NT2/D1 (cell line): Measurements from ENCODE around the gene UGT1A10.

Experiments used
- DNase-seq: peaks from one replicate; pipeline ENCODE4 v3.0.0-alpha.2; 2011; ENCODE audit warnings: low read depth, low spot score
- H3K27me3 ChIP-seq: 2 replicates; pipeline ENCODE4 v1.6.0; 2011; ENCODE audit warnings: mild to moderate bottlenecking; ENCODE audit not compliant: insufficient read length, insufficient read depth
- H3K36me3 ChIP-seq: 2 replicates; pipeline ENCODE4 v1.6.1; 2011; ENCODE audit warnings: mild to moderate bottlenecking, low read length, mixed read lengths; ENCODE audit not compliant: insufficient read depth, insufficient read length
- H3K4me1 ChIP-seq: 2 replicates; pipeline ENCODE4 v1.5.1; 2011; ENCODE audit not compliant: insufficient read depth, insufficient read length
- H3K4me3 ChIP-seq: 2 replicates; pipeline ENCODE4 v1.5.1; 2011; ENCODE audit warnings: low read depth; ENCODE audit not compliant: insufficient read length
- H3K9ac ChIP-seq: 2 replicates; pipeline ENCODE4 v1.6.0; 2011; ENCODE audit warnings: low read depth; ENCODE audit not compliant: insufficient read length
- H3K9me3 ChIP-seq: 2 replicates; pipeline ENCODE4 v1.5.1; 2011; ENCODE audit warnings: mild to moderate bottlenecking, low read length; ENCODE audit not compliant: insufficient read depth
- SUZ12 ChIP-seq: IDR thresholded peaks from 2 replicates; pipeline ENCODE4 v1.6.1; 2011; ENCODE audit not compliant: insufficient read length, insufficient read depth; ENCODE audit errors: extremely low read depth
- YY1 ChIP-seq: IDR thresholded peaks from 2 replicates; pipeline ENCODE4 v1.6.1; 2011; ENCODE audit not compliant: insufficient read length, insufficient read depth
- ZNF274 ChIP-seq: IDR thresholded peaks from 2 replicates; pipeline ENCODE4 v1.6.1; 2011; ENCODE audit warnings: mild to moderate bottlenecking, low read depth, low read length

The UGT1A10 gene

DNA sequence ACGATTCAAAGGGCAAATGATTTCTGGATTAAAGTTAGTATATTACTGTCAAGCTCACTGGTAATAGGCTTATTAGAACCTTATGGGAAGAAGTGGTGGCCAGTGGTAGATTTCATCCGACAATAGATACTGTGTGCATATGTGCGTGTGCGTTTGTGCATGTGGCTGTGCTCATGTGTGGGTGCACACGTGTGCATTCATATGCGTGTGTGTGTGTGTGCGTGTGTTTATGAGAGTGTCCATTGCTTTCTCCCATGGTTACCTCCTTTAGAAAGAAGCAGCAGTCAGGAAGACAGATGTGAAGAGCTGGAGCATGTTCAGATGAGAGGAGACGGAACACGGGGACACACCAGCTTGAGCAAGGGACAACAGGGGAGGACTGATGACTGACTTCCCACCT lies 133.0 kb downstream of the UGT1A10 start:
- DNase-seq, result no peak
- H3K9me3 ChIP-seq, result no peaks in the 10 kb centered on the region
- TF ChIP-seq SUZ12, result no peak
- no peak for TF ChIP-seq YY1
- no peak for TF ChIP-seq ZNF274
- H3K27me3 ChIP-seq, result no peaks in the 10 kb centered on the region
- H3K4me1 ChIP-seq, result no peaks in the 10 kb centered on the region
- H3K4me3 ChIP-seq, result no peak overlapping the region
- no peaks in the 10 kb centered on the region for H3K36me3 ChIP-seq
- no peak overlapping the region for H3K9ac ChIP-seq

DNA sequence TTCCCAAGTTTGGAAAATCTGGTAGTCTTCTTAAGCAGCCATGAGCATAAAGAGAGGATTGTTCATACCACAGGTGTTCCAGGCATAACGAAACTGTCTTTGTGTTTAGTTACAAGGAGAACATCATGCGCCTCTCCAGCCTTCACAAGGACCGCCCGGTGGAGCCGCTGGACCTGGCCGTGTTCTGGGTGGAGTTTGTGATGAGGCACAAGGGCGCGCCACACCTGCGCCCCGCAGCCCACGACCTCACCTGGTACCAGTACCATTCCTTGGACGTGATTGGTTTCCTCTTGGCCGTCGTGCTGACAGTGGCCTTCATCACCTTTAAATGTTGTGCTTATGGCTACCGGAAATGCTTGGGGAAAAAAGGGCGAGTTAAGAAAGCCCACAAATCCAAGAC lies 135.9 kb downstream of the UGT1A10 start:
- Histone ChIP-seq H3K4me1 (no peaks in the 10 kb centered on the region), H3K9me3 (peaks cover 16% of the 10 kb centered on the region; the same call in 1 of the 2 replicates), H3K4me3 (no peak overlapping the region), H3K36me3 (no peaks in the 10 kb centered on the region), H3K27me3 (no peaks in the 10 kb centered on the region), H3K9ac (no peak overlapping the region)
- DNase-seq, result no peak
- TF ChIP-seq ZNF274 (no peak), SUZ12 (no peak)

DNA sequence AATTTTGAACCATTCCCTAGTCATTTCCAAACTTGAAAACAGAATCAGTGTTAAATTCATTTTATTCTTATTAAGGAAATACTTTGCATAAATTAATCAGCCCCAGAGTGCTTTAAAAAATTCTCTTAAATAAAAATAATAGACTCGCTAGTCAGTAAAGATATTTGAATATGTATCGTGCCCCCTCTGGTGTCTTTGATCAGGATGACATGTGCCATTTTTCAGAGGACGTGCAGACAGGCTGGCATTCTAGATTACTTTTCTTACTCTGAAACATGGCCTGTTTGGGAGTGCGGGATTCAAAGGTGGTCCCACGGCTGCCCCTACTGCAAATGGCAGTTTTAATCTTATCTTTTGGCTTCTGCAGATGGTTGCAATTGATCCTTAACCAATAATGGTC lies 136.3 kb downstream of the UGT1A10 start:
- Histone ChIP-seq H3K9ac (no peak overlapping the region), H3K4me3 (no peak overlapping the region), H3K4me1 (no peaks in the 10 kb centered on the region), H3K36me3 (no peaks in the 10 kb centered on the region), H3K9me3 (peaks cover 16% of the 10 kb centered on the region; the same call in 1 of the 2 replicates), H3K27me3 (no peaks in the 10 kb centered on the region)
- TF ChIP-seq ZNF274 (no peak), SUZ12 (no peak), YY1 (no peak)
- DNase-seq, result no peak

DNA sequence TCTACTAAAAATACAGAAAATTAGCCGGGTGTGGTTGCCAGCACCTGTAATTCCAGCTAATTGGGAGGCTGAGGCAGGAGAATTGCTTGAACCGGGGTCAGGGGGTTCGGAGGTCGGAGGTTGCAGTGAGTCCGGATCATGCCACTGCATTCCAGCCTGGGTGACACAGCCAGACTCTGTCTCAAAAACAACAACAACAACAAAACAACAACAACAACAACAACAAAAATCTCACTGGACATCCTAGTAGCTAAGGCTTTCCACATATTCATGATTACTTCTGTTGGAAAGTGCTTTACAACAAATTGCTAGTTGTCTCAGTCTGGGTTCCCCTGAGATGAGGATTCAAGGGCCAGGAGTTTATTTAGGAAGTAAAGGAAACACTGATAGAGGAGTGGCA lies 137.6 kb downstream of the UGT1A10 start:
- Histone ChIP-seq H3K27me3 (no peaks in the 10 kb centered on the region), H3K9me3 (peaks cover 16% of the 10 kb centered on the region; the same call in 1 of the 2 replicates), H3K4me1 (no peaks in the 10 kb centered on the region), H3K9ac (no peak overlapping the region), H3K36me3 (no peaks in the 10 kb centered on the region), H3K4me3 (no peak overlapping the region)
- TF ChIP-seq SUZ12 (no peak), ZNF274 (no peak), YY1 (no peak)
- no peak for DNase-seq

DNA sequence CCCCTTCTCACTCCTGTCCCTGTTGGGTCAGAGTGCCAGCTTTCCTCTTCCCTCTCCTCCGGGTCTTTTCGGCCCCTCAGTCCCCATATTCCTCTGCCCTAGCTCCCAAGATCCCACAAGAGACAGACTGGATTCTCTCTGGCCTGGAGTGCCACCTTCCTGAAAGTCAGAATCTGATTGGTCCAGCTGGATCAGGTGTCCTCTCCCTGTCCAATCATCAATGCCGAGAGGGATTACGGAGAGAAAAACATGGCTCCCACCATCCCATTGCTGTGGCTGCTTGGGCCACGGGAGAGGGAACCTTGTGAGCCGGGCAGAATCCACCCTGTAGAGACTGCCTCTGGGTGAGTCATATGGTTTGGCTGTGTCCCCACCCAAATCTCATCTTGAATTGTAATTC lies 139.2 kb downstream of the UGT1A10 start:
- no peak overlapping the region for H3K4me3 ChIP-seq
- no peaks in the 10 kb centered on the region for H3K36me3 ChIP-seq
- DNase-seq, result no peak
- peaks cover 16% of the 10 kb centered on the region; the same call in 1 of the 2 replicates for H3K9me3 ChIP-seq
- H3K9ac ChIP-seq, result no peak overlapping the region
- H3K4me1 ChIP-seq, result no peaks in the 10 kb centered on the region
- no peaks in the 10 kb centered on the region for H3K27me3 ChIP-seq
- no peak for TF ChIP-seq SUZ12
- TF ChIP-seq ZNF274, result no peak
- no peak for TF ChIP-seq YY1

DNA sequence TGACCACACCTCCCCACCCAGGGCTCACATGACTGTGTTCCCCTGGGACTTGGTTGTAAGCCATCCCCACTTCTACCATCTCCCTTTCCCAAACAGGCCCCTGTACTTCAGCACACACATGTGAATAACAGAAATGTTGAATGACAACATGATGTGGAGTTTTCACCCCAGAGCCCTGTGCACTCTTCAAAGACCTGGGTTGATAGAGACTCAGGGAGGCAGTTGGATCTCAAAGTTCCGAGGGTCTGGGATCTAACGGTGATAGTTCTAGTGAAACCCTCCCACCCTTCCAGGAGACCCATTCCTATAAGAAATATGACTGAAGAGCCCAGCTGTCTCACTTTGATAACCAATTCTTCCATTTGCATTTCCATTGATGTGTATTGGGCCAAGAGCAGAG lies 141.8 kb downstream of the UGT1A10 start, which contains the start of gene MROH2A:
TSS of gene MROH2A (plus strand) at position 301 of the 400 bp plus-strand sequence. CDS start 1,029 bp downstream, outside the sequence.
- no peaks in the 10 kb centered on the region for H3K27me3 ChIP-seq
- TF ChIP-seq YY1, result no peak
- no peak for TF ChIP-seq SUZ12
- no peak for TF ChIP-seq ZNF274
- no peak for DNase-seq
- no peak within 1 kb of the TSS for H3K4me3 ChIP-seq
- H3K36me3 ChIP-seq, result no peaks in the 10 kb centered on the region
- H3K4me1 ChIP-seq, result no peaks in the 10 kb centered on the region
- H3K9me3 ChIP-seq, result peaks cover 16% of the 10 kb centered on the region; the same call in 1 of the 2 replicates
- no peak within 1 kb of the TSS for H3K9ac ChIP-seq

DNA sequence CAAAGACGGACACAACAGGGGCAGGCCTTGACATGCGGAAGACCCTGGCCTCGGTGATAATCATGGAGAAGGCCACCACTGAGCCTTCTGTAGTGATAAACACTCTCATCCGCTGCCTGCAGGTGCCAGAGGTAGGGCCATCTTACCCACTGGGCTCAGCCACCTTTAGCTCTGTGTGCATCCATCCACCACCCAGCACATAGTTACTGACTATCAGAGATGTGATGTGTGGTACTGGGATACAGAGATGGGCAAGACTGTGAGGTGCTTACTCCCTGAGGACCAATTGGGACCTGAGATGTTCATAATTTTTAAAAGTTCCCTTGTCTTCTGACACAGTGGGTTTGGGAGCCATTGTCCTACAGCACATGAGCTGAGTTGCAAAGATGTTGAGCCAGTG lies 143.5 kb downstream of the UGT1A10 start:
- TF ChIP-seq ZNF274, result no peak
- TF ChIP-seq SUZ12, result no peak
- TF ChIP-seq YY1, result no peak
- no peaks in the 10 kb centered on the region for H3K36me3 ChIP-seq
- H3K4me3 ChIP-seq, result no peak overlapping the region
- DNase-seq, result no peak
- H3K27me3 ChIP-seq, result no peaks in the 10 kb centered on the region
- no peak overlapping the region for H3K9ac ChIP-seq
- H3K4me1 ChIP-seq, result no peaks in the 10 kb centered on the region
- peaks cover 16% of the 10 kb centered on the region; the same call in 1 of the 2 replicates for H3K9me3 ChIP-seq

DNA sequence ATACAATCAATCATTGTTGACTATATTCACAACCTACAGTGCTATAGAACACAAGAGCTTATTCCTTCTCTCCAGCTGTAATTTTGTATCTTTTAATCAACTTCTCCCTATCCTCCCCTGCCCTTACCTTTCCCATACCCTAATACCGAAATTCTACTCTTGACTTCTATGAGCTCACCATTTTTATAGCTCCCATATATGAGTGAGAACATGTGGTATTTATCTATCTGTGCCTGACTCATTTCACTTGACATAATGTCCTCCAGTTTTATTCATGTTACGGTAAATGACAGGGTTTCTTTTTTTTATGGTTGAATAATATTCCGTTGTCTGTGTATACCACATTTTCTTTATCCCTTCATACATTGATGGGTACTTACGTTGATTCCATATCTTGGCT lies 144.5 kb downstream of the UGT1A10 start:
- peaks cover 10% of the 10 kb centered on the region; the same call in 1 of the 2 replicates for H3K9me3 ChIP-seq
- no peak overlapping the region for H3K4me3 ChIP-seq
- H3K36me3 ChIP-seq, result no peaks in the 10 kb centered on the region
- H3K4me1 ChIP-seq, result no peaks in the 10 kb centered on the region
- no peak overlapping the region for H3K9ac ChIP-seq
- TF ChIP-seq YY1, result no peak
- TF ChIP-seq SUZ12, result no peak
- TF ChIP-seq ZNF274, result no peak
- no peak for DNase-seq
- no peaks in the 10 kb centered on the region for H3K27me3 ChIP-seq
